Colonic mucosa (tissue), 4 donors: Measurements from ENCODE around the gene TP53AIP1. TPM values are rescaled to one million over a fixed set of nuclear protein-coding genes. Genes with fewer than 3 reads are reported as not detected.
"Not testable (repeated sequence)": the region's sequence is repeated elsewhere in the genome, so short reads cannot be mapped to it uniquely, and the experiment has no call there.

Experiments
- DNase-seq: peaks from one replicate; pipeline ENCODE4 v3.0.0-alpha.2; 2020
- H3K27ac ChIP-seq: fragments of 200-600 bp; one replicate; pipeline ENCODE4 v1.8.0; 2021
- H3K27me3 ChIP-seq: fragments of 200-600 bp; one replicate; pipeline ENCODE4 v1.8.0; 2021
- H3K36me3 ChIP-seq: fragments of 200-600 bp; one replicate; pipeline ENCODE4 v1.8.0; 2021
- H3K4me1 ChIP-seq: fragments of 200-600 bp; one replicate; pipeline ENCODE4 v1.8.0; 2021; ENCODE audit warnings: mild to moderate bottlenecking
- H3K4me3 ChIP-seq: fragments of 200-600 bp; one replicate; pipeline ENCODE4 v1.8.0; 2021
- H3K9ac ChIP-seq, 2 donors: one replicate each; pipeline ENCODE4 v1.7.0; 2013; ENCODE audit warnings: control low read depth in 2 of 2, low read depth in 2 of 2, low read length in 2 of 2
- H3K9me3 ChIP-seq: fragments of 200-600 bp; one replicate; pipeline ENCODE4 v1.8.0; 2021
- intact Hi-C: fragments of 100-400 bp; cut with DNase I; formaldehyde crosslinking; loops from one replicate; pipeline ENCODE4 v1.14.1; 2022
- total RNA-seq, 2 donors: library from RNA; stranded (reverse); fragmentation: NEBNext Ultra II Directional in 1 of 2; extraction: Animal tissue kit (Norgen Biotek cat#: 25700) in 1 of 2; gene quantifications; one replicate each; pipeline ENCODE4 v1.2.1, GENCODE V29; 2021
- TF ChIP-seq, protein P1 (sequence below): fragments of 200-600 bp; IDR thresholded peaks from one replicate; pipeline ENCODE4 v1.8.0; 2022; ENCODE audit warnings: antibody characterized with exemption, mild to moderate bottlenecking
- donor health status: healthy.
- donor health status: DM: no; HTN: no; CAD: no.
- donor health status: DM: no; HTN: no; CAD: no.

The TP53AIP1 gene
- total RNA-seq, 2 donors from 2014 or later: 0.12 to 0.19 TPM

DNA sequence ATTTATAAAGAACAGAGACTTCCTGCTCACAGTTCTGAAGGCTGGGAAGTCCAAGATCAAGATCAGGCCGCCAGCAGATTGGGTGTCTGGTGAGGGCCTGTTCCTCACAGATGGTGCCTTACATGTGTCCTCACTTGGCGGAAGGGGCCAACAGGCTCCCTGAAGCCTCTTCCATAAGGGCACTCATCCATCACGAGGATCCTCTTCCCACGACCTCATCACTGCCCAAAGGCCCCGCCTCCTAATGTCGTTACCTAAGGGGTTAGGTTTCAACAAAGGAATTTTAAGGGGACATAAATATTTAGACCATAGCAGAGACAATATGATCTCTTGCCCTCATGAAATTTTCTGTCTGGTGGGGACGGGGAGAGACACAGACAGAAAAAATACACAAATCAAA, 18.6 kb downstream of the TP53AIP1 start:
- H3K9me3 ChIP-seq: no peaks in the 10 kb centered on the region
- no peak overlapping the region for H3K4me3 ChIP-seq
- no peak overlapping the region for H3K9ac ChIP-seq
- no peaks in the 10 kb centered on the region for H3K27me3 ChIP-seq
- H3K36me3 ChIP-seq: no peaks in the 10 kb centered on the region
- TF ChIP-seq, protein P1, sequence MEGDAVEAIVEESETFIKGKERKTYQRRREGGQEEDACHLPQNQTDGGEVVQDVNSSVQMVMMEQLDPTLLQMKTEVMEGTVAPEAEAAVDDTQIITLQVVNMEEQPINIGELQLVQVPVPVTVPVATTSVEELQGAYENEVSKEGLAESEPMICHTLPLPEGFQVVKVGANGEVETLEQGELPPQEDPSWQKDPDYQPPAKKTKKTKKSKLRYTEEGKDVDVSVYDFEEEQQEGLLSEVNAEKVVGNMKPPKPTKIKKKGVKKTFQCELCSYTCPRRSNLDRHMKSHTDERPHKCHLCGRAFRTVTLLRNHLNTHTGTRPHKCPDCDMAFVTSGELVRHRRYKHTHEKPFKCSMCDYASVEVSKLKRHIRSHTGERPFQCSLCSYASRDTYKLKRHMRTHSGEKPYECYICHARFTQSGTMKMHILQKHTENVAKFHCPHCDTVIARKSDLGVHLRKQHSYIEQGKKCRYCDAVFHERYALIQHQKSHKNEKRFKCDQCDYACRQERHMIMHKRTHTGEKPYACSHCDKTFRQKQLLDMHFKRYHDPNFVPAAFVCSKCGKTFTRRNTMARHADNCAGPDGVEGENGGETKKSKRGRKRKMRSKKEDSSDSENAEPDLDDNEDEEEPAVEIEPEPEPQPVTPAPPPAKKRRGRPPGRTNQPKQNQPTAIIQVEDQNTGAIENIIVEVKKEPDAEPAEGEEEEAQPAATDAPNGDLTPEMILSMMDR: no peak
- no peak for DNase-seq
- no peak overlapping the region for H3K27ac ChIP-seq
- intact Hi-C loops: no loop called here
- H3K4me1 ChIP-seq: no peaks in the 10 kb centered on the region

DNA sequence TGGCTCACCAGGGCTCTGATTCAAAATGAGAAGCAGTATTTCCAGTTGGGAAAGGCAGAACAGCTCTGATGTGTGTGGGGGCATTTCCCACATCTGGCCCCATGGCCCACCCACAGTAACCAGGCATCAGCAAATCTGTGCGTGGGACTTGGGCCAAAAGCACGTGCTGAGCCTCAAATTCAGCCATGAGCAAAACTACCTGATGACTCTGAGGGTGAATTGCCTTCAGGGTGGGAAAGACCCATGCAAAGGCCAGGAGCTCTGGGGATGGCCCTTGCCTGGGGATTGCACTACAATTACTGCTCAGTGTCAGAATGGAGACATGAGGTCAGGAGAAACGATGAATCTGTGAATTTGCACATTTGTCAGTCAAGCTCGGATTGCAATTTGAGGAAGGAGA, 20.9 kb downstream of the TP53AIP1 start:
- Histone ChIP-seq H3K4me3 (no peak overlapping the region), H3K4me1 (no peaks in the 10 kb centered on the region), H3K9ac (no peak overlapping the region), H3K9me3 (no peaks in the 10 kb centered on the region), H3K36me3 (no peaks in the 10 kb centered on the region), H3K27ac (no peak overlapping the region), H3K27me3 (no peaks in the 10 kb centered on the region)
- TF ChIP-seq, protein P1: no peak
- DNase-seq: no peak
- intact Hi-C loops: no loop called here

DNA sequence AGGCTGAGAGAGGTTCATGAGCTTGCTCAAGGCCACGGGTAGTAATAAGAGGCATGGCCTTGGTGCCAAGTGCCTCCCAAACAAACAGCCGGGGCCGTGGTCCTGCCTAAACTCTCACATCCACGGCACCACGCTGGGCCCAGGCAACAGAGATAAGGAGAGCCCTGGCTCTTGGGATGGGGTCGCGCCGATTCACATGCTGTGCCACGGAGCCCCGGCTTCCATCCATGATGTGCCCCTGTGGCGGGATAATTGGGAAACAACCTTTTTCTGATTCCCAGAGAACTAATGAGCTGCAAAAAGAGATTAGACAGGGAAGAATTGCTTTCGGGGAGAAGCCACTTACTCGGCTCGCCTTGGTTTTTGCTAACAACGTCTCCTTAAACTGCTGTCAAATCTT, 22.0 kb downstream of the TP53AIP1 start:
- Histone ChIP-seq H3K36me3 (no peaks in the 10 kb centered on the region), H3K9ac (no peak overlapping the region), H3K9me3 (no peaks in the 10 kb centered on the region), H3K27ac (no peak overlapping the region), H3K4me3 (no peak overlapping the region), H3K27me3 (no peaks in the 10 kb centered on the region), H3K4me1 (no peaks in the 10 kb centered on the region)
- intact Hi-C loops: no loop called here
- TF ChIP-seq, protein P1: no peak
- DNase-seq: no peak

DNA sequence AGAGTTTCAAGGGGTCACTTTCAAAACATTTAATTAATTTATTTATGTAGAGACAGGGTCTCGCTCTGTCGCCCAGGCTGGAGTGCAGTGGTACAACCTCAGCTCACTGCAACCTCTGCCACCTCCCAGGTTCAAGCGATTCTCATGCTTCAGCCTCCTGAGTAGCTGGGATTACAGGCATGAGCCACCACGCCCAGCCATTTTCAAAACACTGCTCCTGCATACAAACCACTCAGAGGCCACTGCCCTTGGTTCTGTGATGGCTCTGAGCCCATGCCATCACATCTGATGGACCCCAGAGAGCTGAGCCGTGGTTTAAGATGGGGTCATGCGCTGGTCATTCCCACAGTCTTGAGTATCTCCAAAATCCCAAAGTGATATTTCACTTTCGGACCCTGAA, 23.0 kb downstream of the TP53AIP1 start:
- H3K4me3 ChIP-seq, H3K9me3 ChIP-seq, H3K9ac ChIP-seq, H3K4me1 ChIP-seq, H3K36me3 ChIP-seq, H3K27me3 ChIP-seq, intact Hi-C loops, H3K27ac ChIP-seq, DNase-seq: not testable (repeated sequence)

DNA sequence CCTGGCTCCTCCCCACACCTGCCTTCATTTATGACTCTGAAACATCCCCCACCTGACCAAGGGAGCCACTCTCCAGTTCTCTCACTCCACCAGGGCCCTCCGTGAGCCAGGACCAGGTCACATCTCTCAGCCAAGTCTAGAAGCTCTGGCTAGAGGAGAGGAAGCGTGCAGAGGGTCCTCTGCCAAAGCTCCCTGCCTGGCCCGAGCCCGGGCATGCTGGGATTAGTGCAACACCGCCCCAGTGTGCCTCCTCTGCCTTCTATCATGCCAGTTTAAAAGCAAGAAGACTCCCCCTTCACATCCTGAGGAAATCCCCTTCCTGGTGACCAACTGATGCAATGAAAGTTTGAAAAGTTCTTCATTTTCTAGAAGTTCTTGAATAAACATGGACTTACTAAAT, 23.5 kb downstream of the TP53AIP1 start:
- Histone ChIP-seq H3K4me3 (no peak overlapping the region), H3K4me1 (no peaks in the 10 kb centered on the region), H3K27me3 (no peaks in the 10 kb centered on the region), H3K27ac (no peak overlapping the region), H3K36me3 (no peaks in the 10 kb centered on the region), H3K9me3 (no peaks in the 10 kb centered on the region), H3K9ac (no peak overlapping the region)
- TF ChIP-seq, protein P1: no peak
- DNase-seq: no peak
- intact Hi-C loops: no loop called here

DNA sequence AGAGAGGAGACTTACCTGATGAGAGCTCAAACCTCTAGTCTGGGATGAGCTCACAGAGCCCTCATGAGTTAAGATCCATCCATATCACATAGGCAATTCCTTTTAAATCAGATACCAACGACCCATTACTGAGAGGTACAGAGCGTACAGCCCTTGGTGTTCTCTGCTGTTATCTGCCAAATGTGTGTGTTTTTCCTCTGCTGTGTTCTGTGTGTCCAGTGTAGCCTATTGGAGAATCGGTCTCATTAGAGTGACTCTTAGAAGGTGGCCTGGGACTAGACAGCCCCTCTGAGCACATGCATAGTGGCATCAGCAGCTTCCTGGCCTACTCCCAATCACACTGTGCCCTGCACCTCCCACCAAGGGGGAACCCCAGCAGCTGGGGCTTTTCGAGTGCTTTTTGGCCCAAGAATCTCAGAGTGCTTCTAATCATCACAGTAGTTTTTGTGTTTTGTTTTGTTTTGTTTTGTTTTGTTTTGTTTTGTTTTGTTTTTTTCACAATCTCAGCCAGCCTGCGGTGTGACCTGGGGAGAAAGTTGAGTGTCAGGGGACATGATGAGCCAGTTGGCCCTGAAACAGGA, 25.4 kb downstream of the TP53AIP1 start:
- TF ChIP-seq, protein P1: no peak
- Histone ChIP-seq H3K4me1 (no peaks in the 10 kb centered on the region), H3K9ac (no peak overlapping the region), H3K9me3 (no peaks in the 10 kb centered on the region), H3K36me3 (no peaks in the 10 kb centered on the region), H3K4me3 (no peak overlapping the region), H3K27ac (no peak overlapping the region), H3K27me3 (no peaks in the 10 kb centered on the region)
- DNase-seq: no peak
- intact Hi-C loops: no loop called here
